GM15510 (cell line): ENCODE data around the gene CCNE1.

Source experiments
- POLR2A ChIP-seq: IDR thresholded peaks from 3 replicates; pipeline ENCODE4 v1.6.1; 2011; ENCODE audit warnings: borderline replicate concordance; ENCODE audit not compliant: insufficient read length; ENCODE audit errors: extremely low read depth

Gene CCNE1

DNA sequence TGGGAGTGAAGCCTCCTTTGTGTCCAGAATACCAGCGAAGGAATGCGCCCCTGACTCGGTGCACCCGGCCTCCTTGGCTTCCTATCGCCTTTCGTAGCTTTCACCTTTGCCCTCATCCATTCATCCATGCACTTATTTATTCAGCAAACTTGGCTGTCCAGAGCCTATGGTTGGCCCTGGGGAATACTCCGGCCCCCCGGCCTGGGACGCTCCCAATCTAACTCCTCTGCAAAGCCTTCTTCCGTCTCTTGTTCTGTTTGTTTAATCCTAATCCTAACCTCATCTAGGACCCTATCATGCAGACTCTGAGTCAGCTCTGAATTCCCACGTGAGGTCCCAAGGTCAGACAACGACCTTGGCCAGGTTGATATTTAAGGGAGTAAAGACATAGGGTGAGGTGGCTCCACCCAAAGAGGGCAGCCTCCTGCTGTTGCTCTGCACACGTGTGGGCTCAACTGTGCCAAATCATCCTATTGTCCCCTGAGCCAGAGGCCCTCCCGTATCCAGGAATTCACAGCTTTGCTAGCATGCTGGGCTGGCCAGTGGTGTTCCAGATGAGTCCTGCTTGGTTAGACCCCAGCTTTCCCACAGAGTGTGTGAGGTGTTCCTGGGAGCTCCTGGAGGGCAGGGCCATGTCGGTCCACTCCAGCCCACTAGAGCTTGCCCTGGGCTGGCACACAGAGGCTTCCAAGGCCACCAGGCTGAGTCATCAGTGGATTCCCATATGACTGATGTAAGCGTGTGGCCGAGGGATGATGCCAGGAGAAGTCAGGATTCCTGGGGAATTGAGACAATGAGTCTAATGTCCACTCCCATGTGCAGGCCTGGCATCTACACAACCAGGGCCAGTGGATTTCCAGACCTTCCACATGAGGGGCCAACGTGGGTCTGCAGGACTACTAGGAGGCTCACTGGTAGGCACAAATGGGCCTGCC is 6.5 kb upstream of the CCNE1 start:
- TF ChIP-seq POLR2A, result no peak

DNA sequence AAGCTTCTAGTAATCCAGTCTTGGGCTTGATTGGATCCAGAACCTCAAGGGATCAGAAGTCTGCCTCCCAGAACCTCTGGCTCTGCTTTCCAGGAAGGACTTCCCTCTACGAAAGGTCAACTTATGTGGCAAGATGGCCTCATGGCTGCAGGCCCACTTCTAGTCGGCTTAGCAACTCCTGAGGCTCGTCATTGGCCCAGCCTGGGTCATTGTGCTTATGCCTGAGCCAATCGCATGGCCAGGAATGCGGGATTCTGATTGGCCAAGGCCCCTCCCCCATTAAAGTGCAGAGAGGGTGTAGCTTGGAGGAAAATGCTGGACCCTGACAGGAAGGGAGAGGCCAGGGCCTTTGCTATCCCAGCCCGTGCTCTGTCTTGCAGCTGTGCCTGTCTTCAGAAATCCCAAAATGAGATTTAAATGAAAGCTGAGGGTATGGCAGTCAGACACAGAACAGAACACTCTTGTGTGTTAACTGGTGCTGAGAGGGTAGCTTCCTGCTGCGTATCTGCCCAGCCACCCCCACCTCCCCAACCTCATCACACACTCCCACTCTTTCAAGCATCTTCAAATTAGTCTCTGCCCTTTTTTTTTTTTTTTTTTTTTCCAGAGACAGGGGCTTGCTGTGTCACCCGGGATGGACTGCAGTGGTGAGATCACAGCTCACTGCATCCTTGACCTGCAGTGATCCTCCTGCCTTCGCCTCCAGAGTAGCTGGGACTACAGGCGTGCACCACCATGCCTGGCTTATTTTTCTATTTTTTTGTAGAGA is 5.5 kb upstream of the CCNE1 start:
- TF ChIP-seq POLR2A, result no peak

DNA sequence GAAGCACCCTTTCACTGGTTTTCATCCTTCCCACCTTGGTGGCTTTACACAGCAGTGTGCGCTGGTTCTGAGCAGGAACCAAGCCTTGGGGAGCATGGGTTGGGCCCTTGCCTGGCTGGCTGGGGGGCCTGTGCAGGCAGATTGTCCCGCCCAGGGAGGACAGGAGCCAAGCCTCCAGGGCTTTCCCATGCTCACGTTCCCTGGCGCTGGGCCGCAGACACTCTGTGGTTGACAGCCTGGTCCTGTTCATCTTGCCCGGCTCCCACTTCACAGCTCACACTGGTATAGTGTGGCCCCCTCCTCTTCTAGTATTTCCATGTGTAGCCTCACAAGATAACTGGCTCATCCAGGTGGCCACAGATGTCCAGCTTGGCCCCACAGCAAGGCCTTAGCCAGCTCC is 4.6 kb upstream of the CCNE1 start:
- TF ChIP-seq POLR2A, result no peak

DNA sequence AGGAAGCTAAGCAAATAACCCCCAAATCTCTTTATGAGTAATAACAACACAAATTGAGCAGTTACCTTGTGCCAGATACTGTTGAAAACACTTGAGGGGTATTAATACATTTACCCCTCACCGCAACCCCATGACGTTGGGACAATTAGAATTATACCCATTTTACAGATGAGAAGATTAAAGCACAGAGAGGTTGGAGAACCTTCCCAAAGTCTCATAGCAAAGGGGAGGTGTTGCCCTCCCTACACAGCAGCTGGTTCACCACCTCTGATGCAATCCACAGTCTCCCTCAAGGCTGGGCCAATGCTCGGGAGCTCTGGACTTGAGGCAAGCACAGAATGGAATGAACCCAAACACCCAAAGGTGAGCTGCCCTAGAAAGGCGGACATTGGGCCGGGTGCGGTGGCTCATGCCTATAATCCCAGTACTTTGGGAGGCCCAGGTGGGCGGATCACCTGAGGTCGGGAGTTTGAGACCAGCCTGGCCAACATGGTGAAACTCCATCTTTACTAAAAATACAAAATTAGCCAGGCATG is 3.9 kb upstream of the CCNE1 start:
- TF ChIP-seq POLR2A, result no peak

DNA sequence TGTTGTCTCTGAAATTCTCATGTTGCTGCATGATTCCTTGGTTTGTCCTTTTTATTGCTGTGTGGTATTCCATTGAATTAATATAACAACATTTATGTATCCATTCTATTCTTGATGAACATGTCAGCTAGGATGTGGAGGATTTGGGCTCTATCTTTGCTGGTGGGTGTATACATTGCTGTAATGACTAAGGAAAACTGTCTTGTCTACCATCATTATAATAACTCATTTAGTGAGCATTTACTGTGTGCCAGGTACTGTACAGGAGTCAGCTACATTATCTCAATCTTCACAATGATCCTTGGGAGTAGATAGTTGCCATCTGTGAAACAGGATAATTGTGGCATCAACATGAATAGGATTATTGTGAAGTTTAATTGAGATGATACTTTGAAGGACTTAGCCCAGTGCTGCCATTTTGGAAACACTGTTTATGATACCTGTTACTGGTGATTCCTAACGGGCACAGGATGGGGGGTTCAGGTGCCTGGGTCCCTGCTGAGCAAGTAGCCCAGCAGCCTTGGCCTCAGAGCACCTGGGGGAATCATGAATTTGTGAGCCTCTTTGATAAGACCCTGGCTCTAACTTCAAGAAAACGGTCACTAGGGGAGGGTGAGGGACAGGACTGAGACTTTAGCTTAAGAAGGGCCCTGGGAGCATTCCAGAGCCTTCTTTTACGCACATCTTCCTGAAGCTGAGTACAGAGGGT is 1.8 kb upstream of the CCNE1 start:
- TF ChIP-seq POLR2A, result no peak

DNA sequence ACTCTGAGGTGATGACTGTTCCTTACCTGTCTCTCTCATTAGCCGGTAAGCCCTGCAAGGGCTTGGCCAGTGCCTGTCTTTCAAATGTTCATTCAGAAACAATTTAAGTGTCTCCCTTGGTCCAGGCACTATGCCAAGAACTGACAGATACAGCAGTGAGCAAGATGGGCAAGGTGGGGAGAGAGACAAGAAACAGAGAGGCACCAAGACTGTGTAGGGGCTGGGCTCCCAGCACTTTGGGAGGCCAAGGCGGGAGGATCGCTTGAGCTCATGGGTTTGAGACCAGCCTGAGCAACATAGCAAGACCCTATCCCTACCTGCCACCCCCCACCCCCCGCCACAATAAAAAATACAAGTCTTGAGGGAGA is 1.3 kb upstream of the CCNE1 start:
- TF ChIP-seq POLR2A, result no peak

DNA sequence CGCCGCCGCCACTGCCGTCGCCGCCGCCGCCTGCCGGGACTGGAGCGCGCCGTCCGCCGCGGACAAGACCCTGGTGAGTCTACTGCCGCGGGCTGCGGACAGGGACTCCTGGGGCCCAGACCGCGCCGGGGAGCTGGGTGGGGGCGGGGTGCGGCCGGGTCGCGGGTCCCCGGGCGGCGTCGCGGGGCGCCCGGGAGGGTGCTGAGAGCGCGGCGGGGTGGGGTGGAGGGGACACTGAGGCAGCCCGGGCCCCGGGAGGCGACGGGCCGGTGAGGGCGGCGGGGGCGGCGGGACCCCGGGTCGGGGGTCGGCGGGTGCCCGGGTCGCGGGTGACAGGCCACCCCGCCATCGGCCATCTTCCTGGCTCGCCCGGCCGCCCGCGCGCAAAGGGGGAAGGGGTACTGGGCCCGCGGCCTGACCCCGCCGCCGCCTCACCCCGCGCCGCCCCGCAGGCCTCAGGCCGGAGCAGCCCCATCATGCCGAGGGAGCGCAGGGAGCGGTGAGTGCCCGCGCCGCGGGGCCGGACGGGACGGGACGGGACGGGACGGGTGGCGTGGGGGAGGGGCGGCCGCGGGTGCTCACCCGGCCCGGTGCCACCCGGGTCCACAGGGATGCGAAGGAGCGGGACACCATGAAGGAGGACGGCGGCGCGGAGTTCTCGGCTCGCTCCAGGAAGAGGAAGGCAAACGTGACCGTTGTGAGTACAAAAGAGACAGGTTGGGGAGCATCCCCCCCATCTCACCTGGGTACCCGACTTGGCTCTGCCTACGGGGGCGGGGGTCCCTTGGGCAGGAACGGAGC is 489 bp downstream of the CCNE1 start:
- TF ChIP-seq POLR2A, result no peak

DNA sequence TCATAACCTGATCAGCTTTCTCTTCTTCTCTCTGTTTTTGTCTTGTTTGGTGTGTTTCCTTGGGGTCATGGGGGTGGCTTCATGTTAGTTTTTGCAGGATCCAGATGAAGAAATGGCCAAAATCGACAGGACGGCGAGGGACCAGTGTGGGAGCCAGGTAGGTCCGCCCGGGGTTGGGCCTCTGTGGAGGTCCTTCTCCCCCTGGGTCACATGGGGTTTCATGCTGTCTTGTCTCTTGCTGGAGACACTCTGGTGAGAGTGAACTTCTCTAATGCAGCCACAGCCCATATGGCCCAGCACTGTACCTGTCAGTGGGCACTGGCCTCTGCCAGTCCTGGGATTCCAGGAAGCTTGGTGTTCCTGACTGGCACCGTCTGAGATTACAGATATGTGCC is 1.1 kb downstream of the CCNE1 start:
- no peak for TF ChIP-seq POLR2A

DNA sequence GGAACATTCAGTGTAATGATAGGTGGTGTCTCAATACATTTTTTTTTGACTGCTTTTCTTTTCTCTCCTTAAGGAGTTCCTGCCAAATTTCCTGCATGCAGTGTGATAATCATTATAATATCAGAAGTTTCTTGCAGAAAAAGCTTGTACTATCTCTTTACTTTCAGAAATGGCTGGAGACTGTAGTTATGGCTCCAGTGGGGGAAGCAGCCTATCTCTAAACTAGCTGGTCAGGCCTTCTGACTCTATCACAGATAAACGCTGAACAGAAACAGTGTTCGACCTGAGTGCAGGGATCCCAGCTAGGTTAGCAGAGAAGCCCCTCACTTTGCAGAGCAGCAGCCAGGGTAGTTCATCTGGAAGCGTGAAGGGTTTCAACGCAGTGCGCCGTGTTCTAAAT is 1.9 kb downstream of the CCNE1 start:
- TF ChIP-seq POLR2A, result no peak

DNA sequence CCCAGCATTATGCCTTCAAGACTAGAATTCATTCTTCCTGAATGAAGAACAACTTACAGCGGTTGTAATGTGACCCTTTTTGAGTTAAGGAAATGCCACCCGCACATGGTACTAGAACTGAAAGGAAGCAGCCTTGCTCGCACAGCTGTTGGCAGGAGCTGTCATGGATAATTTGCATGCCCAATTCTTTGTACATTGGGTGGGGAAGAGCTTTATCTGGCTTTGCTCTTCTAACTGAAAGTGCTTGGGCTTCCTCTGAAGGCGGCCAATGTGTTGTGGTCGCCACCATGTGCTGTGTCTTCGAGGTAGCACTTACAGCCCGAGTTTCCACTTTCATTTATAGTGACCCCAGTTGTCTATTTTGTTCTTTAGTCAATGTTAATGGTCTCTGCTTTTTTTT is 3.4 kb downstream of the CCNE1 start:
- no peak for TF ChIP-seq POLR2A

DNA sequence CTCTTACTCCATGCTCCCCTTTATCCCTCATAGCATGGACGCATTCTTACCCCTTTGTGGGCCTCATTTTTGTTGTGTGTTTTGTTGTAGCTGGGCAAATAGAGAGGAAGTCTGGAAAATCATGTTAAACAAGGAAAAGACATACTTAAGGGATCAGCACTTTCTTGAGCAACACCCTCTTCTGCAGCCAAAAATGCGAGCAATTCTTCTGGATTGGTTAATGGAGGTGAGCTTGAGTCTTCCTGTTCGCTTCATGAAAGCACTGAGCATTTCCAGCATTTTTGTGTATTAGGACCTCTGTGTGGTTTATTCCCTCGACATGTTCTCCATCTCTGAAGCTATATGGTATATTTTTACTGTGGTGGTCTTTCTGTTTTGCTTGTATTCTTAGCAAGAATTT is 5.5 kb downstream of the CCNE1 start:
- TF ChIP-seq POLR2A, result no peak

DNA sequence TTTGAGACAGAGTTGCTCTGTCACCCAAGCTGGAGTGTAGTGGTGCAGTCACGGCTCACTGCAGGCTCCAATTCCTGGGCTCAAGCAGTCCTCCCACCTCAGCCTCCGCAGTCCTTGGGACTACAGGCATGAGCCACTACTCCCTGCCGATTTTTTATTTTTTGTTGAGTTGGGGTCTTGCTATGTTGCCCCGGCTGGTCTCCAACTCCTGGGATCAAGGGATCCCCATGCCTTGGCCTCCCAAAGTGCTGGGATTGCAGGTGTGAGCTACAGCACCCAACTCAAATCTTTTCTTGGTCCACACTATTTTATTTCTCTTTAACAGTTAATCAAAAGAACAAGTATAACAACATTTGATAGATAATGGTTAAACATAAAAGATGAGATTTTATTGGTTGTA is 7.5 kb downstream of the CCNE1 start:
- TF ChIP-seq POLR2A, result no peak

DNA sequence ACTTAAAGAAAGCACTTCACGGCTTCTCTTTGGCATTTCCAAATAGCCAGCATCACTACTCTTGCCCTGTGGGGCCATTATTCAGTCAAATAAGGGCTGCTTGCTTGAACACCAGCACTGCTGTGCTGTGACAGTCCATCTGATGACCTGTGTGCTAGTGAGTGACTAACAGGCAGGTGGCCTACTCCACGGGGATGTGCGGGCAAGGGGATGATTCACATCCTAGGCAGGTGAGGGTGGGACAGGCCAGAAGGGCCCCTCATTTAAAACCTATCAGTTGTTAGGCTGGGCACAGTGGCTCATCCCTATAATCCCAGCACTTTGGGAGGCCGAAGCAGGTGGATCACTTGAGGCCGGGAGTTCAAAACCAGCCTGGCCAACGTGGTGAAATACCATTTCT is 8.2 kb downstream of the CCNE1 start:
- TF ChIP-seq POLR2A, result no peak
